GM18505 (cell line): ENCODE measurements around the gene RNF220.

Experiments used
- ATAC-seq: cut with Tn5 transposase; IDR thresholded peaks from one replicate; pipeline ENCODE4 v1.9.1; 2021; ENCODE audit not compliant: unreplicated experiment
- POLR2A ChIP-seq: IDR thresholded peaks from 4 replicates; pipeline ENCODE4 v1.6.1; 2011; ENCODE audit warnings: borderline replicate concordance; ENCODE audit not compliant: insufficient read depth, insufficient read length; ENCODE audit errors: extremely low read depth

The RNF220 gene

GRCh38 chr1:44565259-44565750 lies 160.2 kb downstream of the RNF220 start:
- no peak for TF ChIP-seq POLR2A
- no peak for ATAC-seq

GRCh38 chr1:44565833-44566232 lies 160.8 kb downstream of the RNF220 start:
- no peak for ATAC-seq

GRCh38 chr1:44566281-44567046 lies 161.4 kb downstream of the RNF220 start:
- ATAC-seq: no peak
- TF ChIP-seq POLR2A: no peak

More at GRCh38 chr1:44565833-44566232, 160.8 kb downstream of the RNF220 start:
- TF ChIP-seq POLR2A: no peak

GRCh38 chr1:44568128-44568900 lies 163.3 kb downstream of the RNF220 start:
- TF ChIP-seq POLR2A: no peak
- no peak for ATAC-seq

GRCh38 chr1:44569491-44569890 lies 164.4 kb downstream of the RNF220 start:
- TF ChIP-seq POLR2A: no peak
- no peak for ATAC-seq

GRCh38 chr1:44571712-44572571 lies 166.9 kb downstream of the RNF220 start:
- no peak for TF ChIP-seq POLR2A
- ATAC-seq: no peak

GRCh38 chr1:44572572-44572879 lies 167.5 kb downstream of the RNF220 start:
- ATAC-seq: no peak
- no peak for TF ChIP-seq POLR2A

GRCh38 chr1:44575396-44575795 lies 170.3 kb downstream of the RNF220 start:
- TF ChIP-seq POLR2A: no peak
- no peak for ATAC-seq

GRCh38 chr1:44576456-44577150 lies 171.5 kb downstream of the RNF220 start:
- ATAC-seq: no peak
- no peak for TF ChIP-seq POLR2A

- no peak for ATAC-seq
- TF ChIP-seq POLR2A: no peak
Observed at GRCh38 chr1:44581205-44581604, 176.2 kb downstream of the RNF220 start.

- no peak for ATAC-seq
- no peak for TF ChIP-seq POLR2A
Observed at GRCh38 chr1:44584167-44584566, 179.1 kb downstream of the RNF220 start.

- ATAC-seq: no peak
- no peak for TF ChIP-seq POLR2A
Observed at GRCh38 chr1:44585315-44585920, 180.4 kb downstream of the RNF220 start.
